HG03432 (cell line): ENCODE measurements around the gene ANO9.
"Not testable (repeated sequence)": the region's sequence is repeated elsewhere in the genome, so short reads cannot be mapped to it uniquely, and the experiment has no call there.

ENCODE experiments used
- ATAC-seq: cut with Tn5 transposase; IDR thresholded peaks from one replicate; pipeline ENCODE4 v1.9.1; 2021; ENCODE audit warnings: mild to moderate bottlenecking, moderate library complexity; ENCODE audit not compliant: unreplicated experiment

The ANO9 gene

DNA sequence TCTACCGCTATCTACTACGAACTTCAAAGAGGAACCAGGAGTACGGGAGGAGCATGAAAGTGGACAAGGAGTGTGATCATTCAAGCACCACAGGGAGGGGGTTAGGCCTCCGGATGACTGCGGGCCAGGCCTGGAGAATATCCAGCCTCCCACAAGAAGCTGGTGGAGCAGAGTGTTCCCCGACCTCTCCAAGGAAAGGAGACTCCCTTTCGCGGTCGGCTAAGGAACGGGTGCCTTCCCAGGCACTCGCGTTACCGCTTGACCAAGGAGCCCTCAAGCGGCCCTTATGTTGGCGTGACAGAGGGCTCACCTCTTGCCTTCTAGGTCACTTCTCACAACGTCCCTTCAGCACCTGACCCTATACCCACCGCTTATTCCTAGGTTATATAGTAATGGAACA is 52.4 kb downstream of the ANO9 start:
- ATAC-seq = not testable (repeated sequence)

DNA sequence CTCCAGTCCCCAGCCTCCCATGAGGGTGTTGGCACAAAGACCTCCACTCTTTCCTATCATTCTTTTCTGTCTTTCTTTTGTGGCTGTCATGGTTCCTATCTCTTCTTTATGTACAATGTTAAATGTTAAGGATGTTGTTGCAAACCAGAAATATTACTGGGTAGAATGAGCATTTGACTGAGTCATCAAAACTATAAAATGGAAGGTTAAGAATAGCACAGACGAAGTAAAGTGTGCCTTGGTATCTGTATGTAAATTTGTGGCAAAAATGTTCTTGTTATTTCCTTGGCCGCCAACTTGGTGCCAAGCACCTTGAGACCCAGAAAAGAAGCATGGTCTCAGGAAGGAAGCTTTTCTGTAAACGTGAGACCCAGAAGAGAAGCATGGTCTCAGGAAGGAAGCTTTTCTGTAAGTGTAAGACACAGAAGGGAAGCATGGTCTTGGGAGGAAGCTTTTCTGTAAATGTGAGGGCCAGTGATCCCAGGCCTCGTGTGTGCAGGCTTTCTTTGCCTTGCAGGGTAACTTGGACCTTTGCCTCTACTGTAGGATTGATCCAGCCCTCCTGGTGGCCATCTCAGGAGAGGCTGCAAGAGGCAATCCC is 54.5 kb downstream of the ANO9 start:
- ATAC-seq = no peak

DNA sequence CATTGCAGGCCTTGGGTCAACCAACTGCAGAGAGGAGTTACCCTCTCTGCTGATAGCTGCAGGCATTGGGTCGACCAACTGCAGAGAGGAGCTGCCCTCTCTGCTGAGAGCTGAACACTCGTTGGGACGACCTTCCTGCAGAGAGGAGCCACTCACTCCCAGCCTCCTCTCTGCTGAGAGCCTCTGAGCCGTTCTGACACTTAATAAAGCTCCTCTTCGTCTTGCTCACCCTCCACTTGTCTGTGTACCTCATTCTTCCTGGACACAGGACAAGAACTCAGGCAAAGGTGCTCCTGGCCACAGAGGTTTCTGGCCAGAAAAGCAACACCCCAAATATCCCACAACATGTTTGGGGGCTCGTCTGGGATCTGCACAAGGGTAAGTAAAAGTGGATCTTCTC is 55.3 kb downstream of the ANO9 start:
- no peak for ATAC-seq

DNA sequence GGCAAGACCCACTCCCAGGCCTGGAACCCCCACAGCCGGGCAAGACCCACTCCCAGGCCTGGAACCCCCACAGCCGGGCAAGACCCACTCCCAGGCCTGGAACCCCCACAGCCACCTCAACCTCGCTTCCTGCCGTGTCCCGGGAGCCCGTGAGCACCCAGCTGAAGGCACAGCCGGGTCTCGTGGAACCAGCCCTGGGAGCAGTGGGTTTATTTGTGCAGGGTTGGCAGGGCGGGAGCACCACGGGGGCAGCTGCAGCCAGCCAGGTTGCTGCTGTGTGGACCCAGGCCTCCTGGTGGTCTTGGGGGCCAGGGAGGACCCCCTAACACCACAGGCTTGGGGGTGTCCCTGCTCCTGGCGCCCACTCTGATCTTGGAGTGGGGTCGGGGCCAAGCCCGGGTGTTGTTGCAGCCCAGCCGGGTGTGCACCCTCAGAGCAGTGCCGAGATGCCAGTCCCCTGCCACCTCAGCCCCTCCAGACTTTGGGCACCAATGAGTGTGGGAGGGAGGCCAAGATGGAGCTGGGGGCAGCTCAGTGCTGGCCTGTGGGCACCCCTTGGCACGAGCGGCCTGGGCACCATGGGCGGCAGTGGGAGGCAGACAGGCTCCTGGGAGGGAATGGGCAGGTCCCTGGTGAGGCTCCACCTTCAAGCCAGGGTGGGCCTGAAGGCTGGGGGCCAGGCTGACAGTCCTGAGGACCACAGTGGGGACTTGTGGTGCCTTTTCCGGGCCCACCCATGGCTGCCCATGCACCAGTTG is 56.0 kb downstream of the ANO9 start:
- ATAC-seq = no peak

DNA sequence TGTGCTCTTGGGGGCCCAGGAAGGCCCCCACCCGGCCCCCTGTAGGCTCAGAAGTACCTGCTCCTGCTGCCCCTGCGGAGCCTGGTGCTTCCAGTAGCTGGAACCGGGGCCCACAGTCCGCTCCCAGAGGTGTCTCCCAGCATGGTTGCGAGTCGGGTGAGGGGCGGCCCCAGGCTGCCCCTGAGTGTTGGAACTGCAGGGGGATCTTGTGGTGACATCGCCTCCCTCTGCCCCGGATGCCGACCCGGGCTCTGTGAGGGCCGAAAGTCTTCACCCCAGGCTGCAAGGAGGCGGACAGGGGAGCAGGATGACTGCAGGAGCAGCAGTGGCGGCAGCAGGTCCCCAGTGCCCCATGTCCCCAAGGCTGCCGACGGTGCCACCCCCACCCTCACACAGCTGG is 57.3 kb downstream of the ANO9 start:
- no peak for ATAC-seq

DNA sequence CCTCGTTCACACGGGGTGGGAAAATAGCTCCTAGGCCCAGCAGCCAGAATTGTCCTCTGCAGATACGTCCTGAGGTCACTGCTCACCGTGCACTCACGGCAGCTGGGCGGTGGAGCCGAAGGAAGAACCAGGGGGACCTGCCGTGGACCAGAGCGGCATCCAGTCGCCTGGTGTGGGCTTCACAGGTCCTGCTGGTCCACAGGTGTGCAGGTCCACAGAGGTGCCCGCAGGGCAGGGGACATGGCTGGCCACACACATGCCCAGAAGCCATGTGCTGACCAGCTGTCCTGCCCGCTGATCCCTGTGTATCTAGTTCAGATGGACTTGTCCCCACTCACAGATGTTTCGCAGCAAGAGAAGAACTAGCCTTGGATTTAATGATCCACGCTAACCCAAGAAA is 58.4 kb downstream of the ANO9 start:
- ATAC-seq = no peak

DNA sequence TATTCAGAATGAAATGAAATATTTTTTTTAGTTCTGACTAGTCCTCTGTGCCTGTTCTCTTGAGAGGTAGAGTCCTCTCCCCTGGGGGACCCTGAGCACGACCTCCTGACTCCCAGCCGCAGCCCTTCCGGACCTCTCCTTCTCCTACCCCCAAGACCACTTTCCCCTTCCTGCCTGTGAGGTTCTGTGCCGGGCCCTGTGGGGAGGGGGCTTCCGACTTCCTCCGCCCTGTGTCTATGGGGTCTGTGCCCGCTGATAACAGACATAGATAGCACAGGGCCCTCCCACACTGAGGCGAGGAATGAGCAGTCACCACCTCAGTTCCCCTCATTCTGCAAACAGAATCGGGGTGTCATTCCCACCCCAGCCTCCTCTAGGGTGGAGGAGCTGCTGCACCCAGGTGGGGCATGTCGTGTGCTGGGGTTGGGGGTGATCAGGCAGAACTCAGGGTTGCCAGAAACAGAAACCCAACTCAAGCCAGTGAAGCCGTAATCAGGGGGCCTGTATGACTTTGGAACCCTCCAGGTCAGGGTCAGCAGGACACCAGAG is 59.7 kb downstream of the ANO9 start:
- ATAC-seq = no peak

DNA sequence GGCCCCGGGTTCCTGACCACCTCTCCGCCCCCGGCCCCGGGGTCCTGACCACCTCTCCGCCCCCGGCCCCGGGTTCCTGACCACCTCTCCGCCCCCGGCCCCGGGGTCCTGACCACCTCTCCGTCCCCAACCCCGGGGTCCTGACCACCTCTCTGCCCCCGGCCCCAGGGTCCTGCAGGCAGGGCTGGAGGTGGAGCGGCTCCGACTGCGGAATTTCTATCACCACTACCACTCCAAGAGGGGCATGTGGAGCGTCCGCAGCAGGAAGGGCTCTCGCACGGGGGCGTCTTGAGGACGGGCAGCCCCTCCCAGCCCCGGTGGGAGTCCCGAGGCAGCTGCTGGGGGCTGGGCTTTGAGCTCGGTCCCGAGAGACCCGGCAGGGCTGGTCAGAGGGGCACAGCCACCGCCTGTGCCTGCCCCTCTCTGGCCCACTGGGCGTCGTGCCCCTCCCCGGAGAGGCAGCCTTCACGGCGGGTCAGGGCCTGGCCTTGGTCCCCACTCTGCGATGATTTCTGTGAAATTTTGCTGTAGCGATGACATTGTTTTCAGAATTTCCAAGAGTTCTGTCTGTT is 60.2 kb downstream of the ANO9 start:
- ATAC-seq = no peak

DNA sequence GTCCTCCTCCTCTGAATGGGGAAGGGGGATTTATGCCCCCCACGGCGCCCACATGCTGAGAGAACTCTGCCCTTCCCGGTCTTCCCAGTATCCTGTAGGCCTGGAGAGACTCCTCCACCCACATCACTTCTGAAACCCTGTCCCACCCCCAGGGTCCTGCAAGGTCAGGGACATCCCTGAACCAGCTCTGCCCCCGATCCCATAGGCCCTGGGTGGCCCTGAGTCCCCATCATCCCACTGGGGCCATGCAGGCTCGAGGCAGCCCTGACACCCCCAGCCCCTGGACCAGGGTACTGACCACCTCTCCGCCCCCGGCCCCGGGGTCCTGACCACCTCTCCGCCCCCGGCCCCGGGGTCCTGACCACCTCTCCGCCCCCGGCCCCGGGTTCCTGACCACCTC is 60.8 kb downstream of the ANO9 start:
- ATAC-seq = no peak

DNA sequence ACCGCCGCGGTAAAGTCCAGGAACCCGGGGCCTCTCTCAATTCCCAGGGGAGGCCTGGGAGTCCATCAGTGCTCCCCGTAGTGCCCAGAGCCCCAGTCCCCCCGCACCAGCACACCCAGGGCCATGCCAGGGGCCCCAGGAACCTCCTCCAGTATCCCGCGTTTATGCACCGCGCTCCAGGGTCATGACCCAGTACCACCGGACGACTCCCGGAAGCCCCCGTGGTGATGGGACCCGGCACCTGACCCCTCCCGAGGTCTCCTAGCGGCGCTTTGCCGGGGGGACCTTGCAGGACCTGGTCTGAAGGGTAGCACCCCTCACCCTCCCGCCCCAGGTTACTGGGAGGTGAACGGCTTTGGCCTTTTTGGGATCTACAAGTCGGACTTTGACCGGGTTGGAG is 61.3 kb downstream of the ANO9 start:
- no peak for ATAC-seq

DNA sequence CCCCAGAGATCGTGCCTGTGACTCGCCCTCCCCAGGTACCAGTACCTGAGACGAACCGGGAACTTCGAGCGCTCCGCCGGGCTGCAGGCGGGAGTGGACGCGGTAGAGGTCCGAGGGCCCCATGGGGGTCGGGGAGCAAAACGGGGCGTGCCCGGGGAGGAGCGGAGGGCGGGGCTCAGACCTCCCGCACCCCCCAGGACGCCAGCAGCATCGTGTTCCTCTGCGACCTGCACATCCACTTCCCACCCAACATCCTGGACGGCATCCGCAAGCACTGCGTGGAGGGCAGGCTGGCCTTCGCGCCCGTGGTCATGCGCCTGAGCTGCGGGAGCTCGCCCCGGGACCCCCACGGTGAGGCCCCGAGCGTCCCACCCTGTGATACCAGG is 61.7 kb downstream of the ANO9 start:
- ATAC-seq = no peak

DNA sequence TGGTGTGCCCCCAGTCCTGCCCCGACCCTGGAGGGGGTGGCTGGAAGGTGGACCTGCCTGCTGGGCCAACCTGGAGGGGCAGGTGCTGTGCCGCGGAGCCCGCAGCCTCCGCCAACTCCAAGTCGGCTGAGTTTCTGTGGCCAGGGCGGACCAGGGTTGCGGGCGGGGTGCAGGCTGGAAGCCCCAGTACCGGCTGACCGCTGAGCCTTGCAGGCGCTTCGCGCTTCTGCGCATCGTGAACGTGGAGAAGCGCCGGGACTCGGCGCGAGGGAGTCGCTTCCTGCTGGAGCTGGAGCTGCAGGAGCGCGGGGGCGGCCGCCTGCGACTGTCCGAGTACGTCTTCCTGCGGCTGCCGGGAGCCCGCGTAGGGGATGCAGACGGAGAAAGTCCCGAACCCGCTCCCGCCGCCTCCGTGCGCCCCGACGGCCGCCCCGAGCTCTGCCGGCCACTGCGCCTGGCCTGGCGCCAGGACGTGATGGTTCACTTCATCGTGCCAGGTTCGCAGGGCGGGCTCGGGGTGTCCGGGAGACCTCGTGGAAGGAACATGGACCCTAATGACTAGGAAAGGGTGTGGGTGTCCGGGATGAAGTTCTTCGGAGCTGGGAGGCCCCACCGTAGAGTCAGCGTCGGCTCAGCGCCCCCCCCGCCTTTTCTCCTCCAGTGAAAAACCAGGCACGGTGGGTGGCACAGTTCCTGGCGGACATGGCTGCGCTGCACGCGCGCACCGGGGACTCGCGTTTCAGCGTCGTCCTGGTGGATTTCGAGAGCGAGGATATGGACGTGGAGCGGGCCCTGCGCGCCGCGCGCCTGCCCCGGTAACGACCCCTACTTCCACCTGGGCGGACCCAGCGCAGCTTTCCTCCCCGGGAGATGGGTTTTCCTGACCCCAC is 62.4 kb downstream of the ANO9 start:
- ATAC-seq = no peak

DNA sequence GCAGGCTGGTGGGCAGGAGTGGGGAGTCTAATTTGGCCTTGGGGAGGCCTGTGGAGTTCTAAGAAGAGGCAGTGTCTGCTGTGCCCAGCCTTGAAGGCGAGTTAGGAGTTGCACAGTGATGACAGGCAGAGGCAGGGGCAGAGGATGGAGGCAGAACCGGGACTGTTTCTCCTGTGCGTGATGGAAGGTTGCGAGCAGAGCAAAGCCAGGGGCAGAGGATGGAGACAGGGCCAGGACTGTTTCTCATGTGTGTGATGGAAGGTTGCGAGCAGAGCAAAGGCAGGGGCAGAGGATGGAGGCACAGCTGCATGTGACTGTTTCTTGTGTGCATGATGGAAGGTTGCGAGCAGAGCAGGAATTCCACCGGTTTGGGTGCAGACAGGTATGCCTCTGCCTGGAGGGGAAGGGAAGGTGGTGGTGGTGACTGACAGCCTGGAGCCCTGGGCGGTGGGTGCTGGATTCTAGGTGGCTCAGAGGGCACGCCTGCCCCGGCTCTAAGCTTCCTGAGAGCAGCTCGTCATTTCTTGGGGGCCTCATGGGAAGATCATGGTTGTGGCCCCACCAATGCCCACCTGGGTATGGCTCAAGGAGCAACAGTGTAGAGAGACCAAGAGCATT is 63.8 kb downstream of the ANO9 start:
- no peak for ATAC-seq

DNA sequence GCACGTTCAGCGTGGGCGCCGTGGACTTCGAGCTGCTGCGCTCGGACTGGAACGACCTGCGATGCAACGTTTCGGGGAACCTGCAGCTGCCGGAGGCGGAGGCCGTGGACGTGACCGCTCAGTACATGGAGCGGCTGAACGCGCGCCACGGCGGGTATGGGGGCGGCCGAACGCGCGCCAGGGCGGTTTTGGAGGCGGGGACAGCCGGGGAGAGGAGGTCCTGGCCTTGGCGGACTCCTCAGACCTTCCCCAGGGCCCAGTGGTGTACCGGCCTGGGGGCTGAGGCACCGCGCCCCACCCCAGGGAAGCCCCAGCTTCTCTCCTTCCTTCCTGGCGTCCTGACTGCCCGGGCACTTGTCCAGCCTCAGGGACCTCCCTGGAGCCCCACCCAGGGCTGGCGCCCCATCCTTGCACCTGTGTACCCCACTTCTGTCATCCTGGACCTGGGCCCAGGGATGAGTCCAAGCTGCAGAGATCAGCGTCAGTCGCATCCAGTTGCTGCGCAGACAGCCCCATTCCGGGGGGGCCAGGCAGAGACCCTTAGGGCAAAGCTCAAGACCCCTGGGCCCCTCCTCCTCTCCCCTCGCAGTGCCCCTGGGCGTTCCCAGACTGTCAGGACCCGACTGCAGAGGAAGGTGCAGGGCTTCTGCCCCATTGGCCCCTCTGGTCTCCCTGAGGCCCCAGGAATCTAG is 64.5 kb downstream of the ANO9 start:
- ATAC-seq = no peak

DNA sequence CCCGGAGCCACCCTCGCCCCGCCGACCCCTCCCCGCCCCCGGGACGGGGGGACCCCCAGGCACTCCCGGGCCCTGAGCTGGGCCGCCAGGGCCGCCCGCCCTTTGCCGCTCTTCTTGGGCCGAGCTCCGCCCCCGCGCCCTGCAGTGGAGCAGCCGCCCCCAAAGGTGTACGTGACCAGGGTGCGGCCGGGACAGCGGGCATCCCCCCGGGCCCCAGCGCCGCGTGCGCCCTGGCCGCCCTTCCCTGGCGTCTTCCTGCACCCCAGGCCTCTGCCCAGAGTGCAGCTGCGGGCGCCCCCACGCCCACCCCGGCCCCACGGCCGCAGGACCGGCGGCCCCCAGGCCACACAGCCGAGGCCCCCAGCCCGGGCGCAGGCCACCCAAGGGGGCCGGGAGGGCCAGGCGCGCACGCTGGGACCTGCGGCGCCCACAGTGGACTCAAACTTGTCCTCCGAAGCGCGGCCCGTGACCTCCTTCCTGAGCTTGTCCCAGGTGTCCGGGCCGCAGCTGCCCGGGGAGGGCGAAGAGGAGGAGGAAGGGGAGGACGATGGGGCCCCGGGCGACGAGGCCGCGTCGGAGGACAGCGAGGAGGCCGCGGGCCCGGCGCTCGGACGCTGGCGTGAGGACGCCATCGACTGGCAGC is 65.2 kb downstream of the ANO9 start:
- no peak for ATAC-seq

DNA sequence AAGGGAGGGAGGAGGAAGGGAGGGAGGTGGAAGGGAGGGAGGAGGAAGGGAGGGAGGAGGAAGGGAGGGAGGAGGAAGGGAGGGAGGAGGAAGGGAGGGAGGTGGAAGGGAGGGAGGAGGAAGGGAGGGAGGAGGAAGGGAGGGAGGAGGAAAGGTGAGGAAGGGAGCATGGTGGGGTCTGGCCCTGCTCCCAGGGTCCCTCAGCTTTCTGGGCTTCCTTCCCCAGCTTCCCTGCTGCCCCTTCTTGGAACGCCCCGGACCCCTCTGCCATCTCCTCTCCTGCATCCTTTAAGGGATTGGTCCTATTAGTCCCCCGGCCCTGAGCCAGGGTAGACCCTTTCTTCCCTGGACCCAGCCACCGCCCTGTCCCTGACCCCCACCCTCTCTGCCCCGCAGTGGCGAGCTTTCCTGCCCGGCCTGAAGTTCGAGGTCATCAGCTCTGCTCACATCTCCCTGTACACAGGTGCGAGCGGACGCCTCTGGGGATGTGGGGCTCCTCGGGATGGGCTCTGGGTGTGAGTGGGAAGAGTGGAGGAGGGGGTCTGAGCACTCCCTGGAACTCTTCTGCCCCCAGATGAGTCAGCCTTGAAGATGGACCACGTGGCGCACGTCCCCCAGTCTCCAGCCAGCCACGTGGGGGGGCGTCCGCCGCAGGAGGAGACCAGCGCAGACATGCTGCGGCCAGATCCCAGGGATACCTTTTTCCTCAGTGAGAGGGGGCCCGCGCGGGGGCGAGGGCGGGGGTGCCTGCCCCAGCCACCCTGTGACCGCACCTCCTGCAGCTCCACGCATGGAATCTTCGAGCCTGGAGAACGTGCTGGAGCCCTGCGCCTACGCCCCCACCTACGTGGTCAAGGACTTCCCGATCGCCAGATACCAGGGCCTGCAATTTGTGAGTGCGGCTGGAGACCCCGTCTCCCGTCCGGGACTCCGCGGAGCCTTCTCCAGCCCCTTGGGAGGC is 66.5 kb downstream of the ANO9 start:
- no peak for ATAC-seq

DNA sequence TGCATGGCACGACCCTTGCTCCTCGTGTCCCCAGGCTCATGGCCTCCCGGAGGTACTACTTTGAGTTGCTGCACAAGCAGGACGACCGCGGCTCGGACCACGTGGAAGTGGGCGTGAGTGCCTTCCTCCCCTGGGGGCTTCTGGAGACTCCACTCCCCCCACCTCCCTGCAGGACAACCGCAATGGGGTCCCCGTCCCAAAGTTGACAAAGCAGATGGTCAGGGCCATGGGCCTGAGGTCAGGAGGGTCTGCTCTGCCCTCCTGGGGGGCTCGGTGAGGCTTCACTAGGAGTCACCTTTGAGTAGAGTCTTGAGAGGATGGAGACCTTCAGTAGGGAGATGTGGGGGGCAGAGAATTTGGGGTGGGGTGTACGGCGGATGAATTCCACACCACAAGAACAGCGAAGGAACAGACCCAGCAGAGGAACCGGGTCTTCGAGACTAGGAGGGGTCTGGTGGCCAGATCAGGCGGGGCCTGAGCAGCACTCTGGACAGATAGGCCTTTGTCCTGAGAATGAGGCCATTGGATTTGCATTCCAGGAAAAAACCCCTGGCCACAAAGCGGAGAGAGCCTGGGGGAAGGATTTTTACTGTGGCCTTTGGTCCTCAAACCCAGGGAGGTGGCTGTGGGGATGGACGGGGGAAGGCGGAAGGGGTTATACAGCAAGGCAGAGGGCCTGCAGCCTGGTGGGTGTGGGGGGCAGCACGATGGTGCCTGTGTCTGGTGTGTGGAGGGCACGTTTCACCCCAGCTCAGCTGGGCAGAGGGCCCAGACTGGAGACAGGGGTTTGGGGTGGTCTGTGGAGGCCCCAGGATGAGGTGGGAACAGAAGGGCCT is 67.9 kb downstream of the ANO9 start:
- ATAC-seq = no peak
